NB4 (cell line): ENCODE data around the gene AMBN.

Source experiments
- DNase-seq: peaks from one replicate; pipeline ENCODE4 v3.0.0; 2010; ENCODE audit warnings: low read depth
- H3K4me3 ChIP-seq: one replicate; pipeline ENCODE4 v1.5.1; 2011; ENCODE audit warnings: mild to moderate bottlenecking, low read depth, low read length, moderate library complexity
- CTCF ChIP-seq: IDR thresholded peaks from one replicate; pipeline ENCODE4 v1.5.1; 2012; ENCODE audit warnings: low read depth, low read length
- MYC ChIP-seq: IDR thresholded peaks from 2 replicates; pipeline ENCODE4 v1.6.1; 2011; ENCODE audit warnings: low read depth, low read length
- POLR2A ChIP-seq: IDR thresholded peaks from 2 replicates; pipeline ENCODE4 v1.6.1; 2011; ENCODE audit warnings: mild to moderate bottlenecking; ENCODE audit not compliant: insufficient read length; ENCODE audit errors: extremely low read depth
- TF ChIP-seq, protein P1 (sequence below): IDR thresholded peaks from 2 replicates; pipeline ENCODE4 v1.6.1; 2011; ENCODE audit warnings: low read depth, low read length

AMBN gene

DNA sequence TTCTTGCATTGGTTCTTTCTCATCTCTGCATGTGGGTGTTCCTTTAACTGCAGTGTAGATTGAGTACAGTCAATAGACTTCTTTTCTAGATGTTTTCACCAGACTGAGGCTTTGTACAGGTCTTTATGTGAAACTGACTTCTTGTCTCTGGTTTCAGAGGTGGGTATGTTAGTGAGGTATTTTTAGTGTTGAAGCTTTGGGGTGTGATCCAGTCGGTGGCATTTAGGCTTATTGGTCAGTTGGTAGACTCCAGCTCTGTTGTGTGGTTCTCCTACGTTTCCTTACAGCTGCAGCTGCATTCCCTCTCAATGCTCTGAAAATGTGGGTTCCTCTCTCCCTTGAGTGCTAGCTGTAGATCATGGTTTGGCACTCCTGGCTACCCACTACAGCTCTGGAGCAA lies 21.3 kb upstream of the AMBN start:
- no peak for TF ChIP-seq POLR2A
- TF ChIP-seq CTCF: no peak
- TF ChIP-seq, protein P1, sequence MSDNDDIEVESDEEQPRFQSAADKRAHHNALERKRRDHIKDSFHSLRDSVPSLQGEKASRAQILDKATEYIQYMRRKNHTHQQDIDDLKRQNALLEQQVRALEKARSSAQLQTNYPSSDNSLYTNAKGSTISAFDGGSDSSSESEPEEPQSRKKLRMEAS: no peak
- TF ChIP-seq MYC: no peak
- no peak for DNase-seq
- H3K4me3 ChIP-seq: no peak overlapping the region

GRCh38 chr4:70571772-70572171 lies 20.3 kb upstream of the AMBN start:
- H3K4me3 ChIP-seq: no peak overlapping the region
- TF ChIP-seq, protein P1: no peak
- TF ChIP-seq MYC: no peak
- no peak for TF ChIP-seq POLR2A
- no peak for TF ChIP-seq CTCF
- no peak for DNase-seq

- no peak overlapping the region for H3K4me3 ChIP-seq
- no peak for DNase-seq
- TF ChIP-seq POLR2A: no peak
- TF ChIP-seq MYC: no peak
- TF ChIP-seq, protein P1: no peak
- no peak for TF ChIP-seq CTCF
These were observed 16.1 kb upstream of the AMBN start for GRCh38 chr4:70575964-70576363.

DNA sequence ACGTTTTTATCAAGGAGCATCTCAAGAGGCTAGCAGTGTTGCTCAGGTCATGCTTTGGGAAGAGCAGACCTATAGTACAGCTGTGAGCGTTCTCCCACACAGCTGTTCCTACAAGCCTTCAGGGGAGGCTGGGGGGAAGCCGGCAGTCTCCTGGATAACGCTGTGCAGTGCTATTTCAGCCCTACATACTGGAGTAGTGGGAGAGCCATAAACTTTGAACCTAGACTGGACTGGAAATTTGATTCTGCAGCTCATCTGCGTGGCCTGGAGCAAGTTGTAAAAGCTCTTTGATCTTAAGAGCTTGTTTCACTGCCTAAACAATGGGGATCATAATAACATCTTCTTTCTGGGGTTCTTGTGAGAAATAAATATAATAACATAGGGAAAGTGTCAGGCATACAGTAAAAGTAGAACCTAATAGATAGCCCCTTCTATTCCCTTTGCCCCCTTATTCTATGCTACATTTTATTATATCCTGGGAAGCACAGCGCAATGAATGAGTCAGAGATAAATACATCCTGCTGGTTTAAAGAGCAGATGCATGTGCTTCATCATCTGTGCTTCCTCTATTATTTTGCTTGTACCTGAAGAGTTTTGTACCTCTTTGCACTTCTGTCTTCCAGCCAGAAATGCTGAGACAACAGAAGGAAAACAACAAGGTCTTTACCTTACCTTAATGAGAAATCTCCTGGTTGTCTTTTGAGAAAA lies 14.7 kb upstream of the AMBN start:
- no peak for DNase-seq
- TF ChIP-seq, protein P1: no peak
- TF ChIP-seq MYC: no peak
- H3K4me3 ChIP-seq: no peak overlapping the region

DNA sequence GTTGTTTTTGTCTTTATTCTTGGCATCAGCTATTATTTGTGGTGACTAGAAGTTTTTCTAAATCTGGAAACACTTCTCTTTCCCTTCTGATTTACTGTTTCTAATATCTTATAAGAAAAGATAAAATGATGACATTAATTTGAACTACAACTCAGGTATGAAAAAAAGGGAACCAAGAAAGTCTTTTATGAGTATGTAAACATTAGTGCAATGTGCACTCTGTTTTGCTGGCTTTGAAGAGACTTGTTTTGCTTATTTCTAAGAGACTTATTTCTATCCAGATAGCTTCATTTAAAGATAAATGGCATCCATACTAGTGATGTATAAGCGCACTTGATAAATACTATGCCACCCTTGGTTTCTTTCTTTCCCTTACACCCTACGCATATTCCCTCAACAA lies 10.1 kb upstream of the AMBN start:
- no peak for DNase-seq
- TF ChIP-seq CTCF (no peak), MYC (no peak), POLR2A (no peak)
- TF ChIP-seq, protein P1: no peak
- no peak overlapping the region for H3K4me3 ChIP-seq

DNA sequence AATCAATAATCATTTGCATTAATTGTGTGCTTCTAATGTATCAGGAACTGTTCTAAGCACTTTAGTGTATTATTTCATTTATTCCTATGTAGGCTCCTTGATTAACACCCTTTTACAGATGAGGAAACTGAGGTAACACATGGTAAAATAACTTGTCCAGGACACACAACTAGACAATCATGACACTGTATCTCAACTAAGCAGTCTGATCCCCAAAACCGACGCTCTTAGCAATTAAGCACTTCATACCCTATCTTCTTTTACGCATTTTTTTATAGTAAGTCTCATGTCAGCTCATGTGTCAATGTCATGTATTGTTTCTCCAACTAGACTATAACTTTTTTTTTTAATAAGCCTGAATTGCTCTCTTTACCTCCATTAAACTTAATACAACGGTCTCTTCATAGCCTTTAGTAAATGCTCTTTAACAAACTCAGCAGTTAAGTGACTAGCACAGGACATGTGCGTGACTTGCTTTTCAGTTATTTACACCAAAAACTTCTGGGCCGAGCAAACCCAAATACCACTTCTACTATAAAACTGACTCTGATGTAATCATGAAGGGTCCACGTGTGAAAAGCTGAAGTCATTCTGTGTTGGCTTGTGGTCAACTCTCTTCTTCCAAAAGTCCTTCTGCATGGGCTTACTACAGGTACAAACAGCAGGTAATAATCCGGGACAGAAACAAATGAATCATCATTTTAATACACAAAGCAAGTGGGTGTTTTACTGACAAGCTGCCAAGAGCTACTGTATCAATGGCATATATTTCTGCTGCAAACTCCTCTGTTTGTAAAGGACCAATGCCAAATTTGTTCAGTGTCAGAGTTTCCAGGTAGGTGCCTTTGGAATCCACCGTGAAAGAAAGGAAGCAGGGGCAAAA lies 7.9 kb upstream of the AMBN start:
- H3K4me3 ChIP-seq: no peak overlapping the region
- TF ChIP-seq CTCF (no peak), MYC (no peak), POLR2A (no peak)
- TF ChIP-seq, protein P1: no peak
- DNase-seq: no peak
